ENCODE results near the gene ARHGAP44.
A peak's percentile ranks its signal among the peaks of the same experiment; 100 is the strongest.
"Not testable (repeated sequence)": the region's sequence is repeated elsewhere in the genome, so short reads cannot be mapped to it uniquely, and the experiment has no call there.

Gene ARHGAP44

GRCh38 chr17:12953156-12953555, 163.9 kb downstream of the ARHGAP44 start:
- DNase-seq (ENCODE audit: extremely low spot score, insufficient read length, low read depth) (no peak), FAIRE-seq (no peak)

- FAIRE-seq = no peak
- no peak for DNase-seq (ENCODE audit: extremely low spot score, insufficient read length, low read depth)
These were observed 166.2 kb downstream of the ARHGAP44 start for GRCh38 chr17:12955521-12955920.

GRCh38 chr17:12958786-12959185, 169.5 kb downstream of the ARHGAP44 start:
- no peak for DNase-seq (ENCODE audit: extremely low spot score, insufficient read length, low read depth)
- FAIRE-seq = no peak

GRCh38 chr17:12959441-12959840, 170.1 kb downstream of the ARHGAP44 start:
- no peak for FAIRE-seq
- DNase-seq (ENCODE audit: extremely low spot score, insufficient read length, low read depth) = no peak

GRCh38 chr17:12961655-12962054, 172.4 kb downstream of the ARHGAP44 start:
- FAIRE-seq = no peak

GRCh38 chr17:12963505-12963904, 174.2 kb downstream of the ARHGAP44 start:
- FAIRE-seq (no peak), DNase-seq (ENCODE audit: extremely low spot score, insufficient read length, low read depth) (no peak)

More at GRCh38 chr17:12961655-12962054, 172.4 kb downstream of the ARHGAP44 start:
- DNase-seq (ENCODE audit: extremely low spot score, insufficient read length, low read depth) = no peak

GRCh38 chr17:12964162-12964561, 174.9 kb downstream of the ARHGAP44 start:
- FAIRE-seq = no peak
- DNase-seq (ENCODE audit: extremely low spot score, insufficient read length, low read depth) = no peak

- no peak for DNase-seq (ENCODE audit: extremely low spot score, insufficient read length, low read depth)
- FAIRE-seq = no peak
These were observed 175.5 kb downstream of the ARHGAP44 start for GRCh38 chr17:12964840-12965239.

GRCh38 chr17:12965988-12966387, 176.7 kb downstream of the ARHGAP44 start:
- no peak for DNase-seq (ENCODE audit: extremely low spot score, insufficient read length, low read depth)
- no peak for FAIRE-seq

GRCh38 chr17:12966413-12966812, 177.1 kb downstream of the ARHGAP44 start:
- DNase-seq (ENCODE audit: extremely low spot score, insufficient read length, low read depth) (no peak), FAIRE-seq (no peak)

- FAIRE-seq = no peak
- DNase-seq (ENCODE audit: extremely low spot score, insufficient read length, low read depth) = no peak
These were observed 178.7 kb downstream of the ARHGAP44 start for GRCh38 chr17:12967962-12968361.

GRCh38 chr17:12973496-12974004, 184.3 kb downstream of the ARHGAP44 start:
- no peak for FAIRE-seq
- no peak for DNase-seq (ENCODE audit: extremely low spot score, insufficient read length, low read depth)

- no peak for DNase-seq (ENCODE audit: extremely low spot score, insufficient read length, low read depth)
- no peak for FAIRE-seq
These were observed 184.8 kb downstream of the ARHGAP44 start for GRCh38 chr17:12974005-12974531.

- FAIRE-seq (no peak), DNase-seq (ENCODE audit: extremely low spot score, insufficient read length, low read depth) (no peak)
These were observed 187.9 kb downstream of the ARHGAP44 start for GRCh38 chr17:12977008-12977751.

- not testable (repeated sequence) for FAIRE-seq; DNase-seq (ENCODE audit: extremely low spot score, insufficient read length, low read depth)
These were observed 189.5 kb downstream of the ARHGAP44 start for GRCh38 chr17:12978787-12979186.

- DNase-seq (ENCODE audit: extremely low spot score, insufficient read length, low read depth) (no peak), FAIRE-seq (no peak)
These were observed 189.9 kb downstream of the ARHGAP44 start for GRCh38 chr17:12979246-12979645.

- no peak for DNase-seq (ENCODE audit: extremely low spot score, insufficient read length, low read depth)
- no peak for FAIRE-seq
These were observed 190.7 kb downstream of the ARHGAP44 start for GRCh38 chr17:12979826-12980500.

- DNase-seq (ENCODE audit: extremely low spot score, insufficient read length, low read depth) (peak; percentile 9), FAIRE-seq (peak; percentile 42)
These were observed 192.9 kb downstream of the ARHGAP44 start for GRCh38 chr17:12982224-12982623.

GRCh38 chr17:12983991-12984884, 194.9 kb downstream of the ARHGAP44 start:
- FAIRE-seq = no peak
- DNase-seq (ENCODE audit: extremely low spot score, insufficient read length, low read depth) = no peak

Data from GM18507 (cell line).